PC-9 (cell line): ENCODE results near the gene MAVS.

ENCODE experiments used
- EZH2 ChIP-seq: fragments of 200-600 bp; sonication (generic); IDR thresholded peaks from 2 replicates; pipeline ENCODE4 v1.8.0; 2017; ENCODE audit warnings: antibody characterized with exemption, low read depth
- TF ChIP-seq, protein P1 (sequence below): fragments of 200-600 bp; sonication (generic); conservative IDR thresholded peaks from 2 replicates; pipeline ENCODE4 v1.6.1; 2017; ENCODE audit warnings: mixed run types, antibody characterized with exemption, mild to moderate bottlenecking, moderate library complexity

- TF ChIP-seq, protein P1, sequence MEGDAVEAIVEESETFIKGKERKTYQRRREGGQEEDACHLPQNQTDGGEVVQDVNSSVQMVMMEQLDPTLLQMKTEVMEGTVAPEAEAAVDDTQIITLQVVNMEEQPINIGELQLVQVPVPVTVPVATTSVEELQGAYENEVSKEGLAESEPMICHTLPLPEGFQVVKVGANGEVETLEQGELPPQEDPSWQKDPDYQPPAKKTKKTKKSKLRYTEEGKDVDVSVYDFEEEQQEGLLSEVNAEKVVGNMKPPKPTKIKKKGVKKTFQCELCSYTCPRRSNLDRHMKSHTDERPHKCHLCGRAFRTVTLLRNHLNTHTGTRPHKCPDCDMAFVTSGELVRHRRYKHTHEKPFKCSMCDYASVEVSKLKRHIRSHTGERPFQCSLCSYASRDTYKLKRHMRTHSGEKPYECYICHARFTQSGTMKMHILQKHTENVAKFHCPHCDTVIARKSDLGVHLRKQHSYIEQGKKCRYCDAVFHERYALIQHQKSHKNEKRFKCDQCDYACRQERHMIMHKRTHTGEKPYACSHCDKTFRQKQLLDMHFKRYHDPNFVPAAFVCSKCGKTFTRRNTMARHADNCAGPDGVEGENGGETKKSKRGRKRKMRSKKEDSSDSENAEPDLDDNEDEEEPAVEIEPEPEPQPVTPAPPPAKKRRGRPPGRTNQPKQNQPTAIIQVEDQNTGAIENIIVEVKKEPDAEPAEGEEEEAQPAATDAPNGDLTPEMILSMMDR = no peak
- TF ChIP-seq EZH2 = no peak
Observed at GRCh38 chr20:3902446-3902845, 55.8 kb downstream of the MAVS start.
